HG02571 (cell line): ENCODE data around the gene GPR22.

ENCODE experiments used
- ATAC-seq: cut with Tn5 transposase; IDR thresholded peaks from one replicate; pipeline ENCODE4 v1.9.1; 2021; ENCODE audit warnings: mild to moderate bottlenecking, moderate library complexity; ENCODE audit not compliant: unreplicated experiment

The GPR22 gene

GRCh38 chr7:107474104-107474521 lies 4.3 kb downstream of the GPR22 start:
- ATAC-seq = no peak

- no peak for ATAC-seq
Observed at GRCh38 chr7:107479303-107479702, 9.4 kb downstream of the GPR22 start.

- no peak for ATAC-seq
Observed at GRCh38 chr7:107480932-107481331, 11.1 kb downstream of the GPR22 start.

- ATAC-seq = no peak
Observed at GRCh38 chr7:107482571-107482970, 12.7 kb downstream of the GPR22 start.

GRCh38 chr7:107486041-107486440 lies 16.2 kb downstream of the GPR22 start:
- ATAC-seq = no peak

- ATAC-seq = no peak
Observed at GRCh38 chr7:107492875-107493274, 23.0 kb downstream of the GPR22 start.

GRCh38 chr7:107494315-107494751 lies 24.5 kb downstream of the GPR22 start:
- ATAC-seq = no peak

GRCh38 chr7:107494884-107495283 lies 25.0 kb downstream of the GPR22 start:
- no peak for ATAC-seq

- ATAC-seq = no peak
Observed at GRCh38 chr7:107495516-107495915, 25.7 kb downstream of the GPR22 start.

- ATAC-seq = no peak
Observed at GRCh38 chr7:107499731-107500130, 29.9 kb downstream of the GPR22 start.

GRCh38 chr7:107501593-107501992 lies 31.7 kb downstream of the GPR22 start:
- no peak for ATAC-seq

GRCh38 chr7:107502154-107502553 lies 32.3 kb downstream of the GPR22 start:
- no peak for ATAC-seq

- no peak for ATAC-seq
Observed at GRCh38 chr7:107502797-107503196, 32.9 kb downstream of the GPR22 start.

- no peak for ATAC-seq
Observed at GRCh38 chr7:107503687-107504086, 33.8 kb downstream of the GPR22 start.

GRCh38 chr7:107505362-107505761 lies 35.5 kb downstream of the GPR22 start:
- no peak for ATAC-seq

GRCh38 chr7:107505997-107506673 lies 36.3 kb downstream of the GPR22 start:
- no peak for ATAC-seq

- no peak for ATAC-seq
Observed at GRCh38 chr7:107506674-107507339, 37.0 kb downstream of the GPR22 start.
